ENCODE data around the gene LRRK2. TPM values are rescaled to one million over a fixed set of nuclear protein-coding genes. Genes with fewer than 3 reads are reported as not detected.
"Not testable (repeated sequence)": the region's sequence is repeated elsewhere in the genome, so short reads cannot be mapped to it uniquely, and the experiment has no call there.

LRRK2 gene
- total RNA-seq, 2 experiments from 2014 or later = 0.13 to 0.25 TPM

GRCh38 chr12:40209886-40210285 is 14.9 kb upstream of the LRRK2 start:
- POLR2A ChIA-PET = no interaction called here
- CTCF ChIA-PET = no interaction called here

GRCh38 chr12:40211186-40211585 is 13.6 kb upstream of the LRRK2 start:
- CTCF ChIA-PET, POLR2A ChIA-PET: not testable (repeated sequence)

- CTCF ChIA-PET = no interaction called here
- POLR2A ChIA-PET = no interaction called here
These were observed 12.2 kb upstream of the LRRK2 start for GRCh38 chr12:40212566-40212965.

- ChIA-PET CTCF (no interaction called here), POLR2A (no interaction called here)
These were observed 8.8 kb upstream of the LRRK2 start for GRCh38 chr12:40215982-40216381.

GRCh38 chr12:40216516-40217288 is 8.1 kb upstream of the LRRK2 start:
- ChIA-PET POLR2A (no interaction called here), CTCF (no interaction called here)

GRCh38 chr12:40219760-40220159 is 5.0 kb upstream of the LRRK2 start:
- CTCF ChIA-PET = no interaction called here
- POLR2A ChIA-PET = no interaction called here

GRCh38 chr12:40222247-40222646 is 2.5 kb upstream of the LRRK2 start:
- POLR2A ChIA-PET = no interaction called here
- CTCF ChIA-PET = no interaction called here

GRCh38 chr12:40223646-40224045 is 1.2 kb upstream of the LRRK2 start:
- ChIA-PET CTCF (no interaction called here), POLR2A (no interaction called here)

GRCh38 chr12:40225337-40225983 is 663 bp downstream of the LRRK2 start:
- CTCF ChIA-PET = no interaction called here

GRCh38 chr12:40225984-40226602 is 1.3 kb downstream of the LRRK2 start:
- POLR2A ChIA-PET = no interaction called here

More at GRCh38 chr12:40225337-40225983, 663 bp downstream of the LRRK2 start:
- POLR2A ChIA-PET = interaction anchor here (0.5 kb wide), 1 partner anchor 23 kb away, joined by 3 read pairs; no protein-coding TSS in a partner anchor

GRCh38 chr12:40226705-40227104 is 1.9 kb downstream of the LRRK2 start:
- POLR2A ChIA-PET = no interaction called here
- CTCF ChIA-PET = no interaction called here

More at GRCh38 chr12:40225984-40226602, 1.3 kb downstream of the LRRK2 start:
- CTCF ChIA-PET = no interaction called here

GRCh38 chr12:40227447-40227846 is 2.6 kb downstream of the LRRK2 start:
- ChIA-PET CTCF (no interaction called here), POLR2A (no interaction called here)

GRCh38 chr12:40228727-40229126 is 3.9 kb downstream of the LRRK2 start:
- ChIA-PET CTCF (no interaction called here), POLR2A (no interaction called here)

GRCh38 chr12:40229690-40230651 is 5.2 kb downstream of the LRRK2 start:
- CTCF ChIA-PET = interaction anchor here (0.7 kb wide), 1 partner anchor 82 kb away, joined by 3 read pairs; no protein-coding TSS in a partner anchor
- POLR2A ChIA-PET = no interaction called here

GRCh38 chr12:40232602-40233001 is 7.8 kb downstream of the LRRK2 start:
- ChIA-PET POLR2A (no interaction called here), CTCF (no interaction called here)

GRCh38 chr12:40233741-40234367 is 9.1 kb downstream of the LRRK2 start:
- ChIA-PET POLR2A (no interaction called here), CTCF (no interaction called here)

- ChIA-PET POLR2A (no interaction called here), CTCF (no interaction called here)
These were observed 11.6 kb downstream of the LRRK2 start for GRCh38 chr12:40236357-40236850.

GRCh38 chr12:40238266-40238902 is 13.6 kb downstream of the LRRK2 start:
- POLR2A ChIA-PET = no interaction called here
- CTCF ChIA-PET = no interaction called here

- ChIA-PET POLR2A (no interaction called here), CTCF (no interaction called here)
These were observed 14.2 kb downstream of the LRRK2 start for GRCh38 chr12:40238979-40239378.

All from activated CD8-positive, alpha-beta memory T cell treated with anti-CD3 and anti-CD28 coated beads for 36 hours (primary cell).